Upper lobe of left lung (tissue), 6 donors: ENCODE results near the gene ENPP5. TPM values are rescaled to one million over a fixed set of nuclear protein-coding genes. Genes with fewer than 3 reads are reported as not detected.

Source experiments
- ATAC-seq, 2 donors: fragments of 200-7000 bp; cut with Tn5 transposase; one replicate each; pipeline ENCODE4 v1.9.1; 2022; ENCODE audit warnings: mild to moderate bottlenecking in 2 of 2, moderate library complexity in 2 of 2; ENCODE audit not compliant: low FRiP score in 2 of 2
- DNase-seq, 2 donors: peaks; one replicate each; pipeline ENCODE4 v3.0.0-alpha.2; 2019 to 2020
- H3K27ac ChIP-seq, 4 donors: fragments of 200-600 bp; sonication (generic); one replicate each; pipeline ENCODE4 v1.5.1; 2016 to 2019
- H3K27me3 ChIP-seq, 4 donors: fragments of 200-600 bp; sonication (generic); one replicate each; pipeline ENCODE4 v1.5.1; 2017 to 2019
- H3K36me3 ChIP-seq, 4 donors: fragments of 200-600 bp; sonication (generic); one replicate each; pipeline ENCODE4 v1.5.1; 2016 to 2019
- H3K4me1 ChIP-seq, 4 donors: fragments of 200-600 bp; sonication (generic); one replicate each; pipeline ENCODE4 v1.5.1; 2018 to 2019
- H3K4me3 ChIP-seq, 4 donors: fragments of 200-600 bp; sonication (generic); one replicate each; pipeline ENCODE4 v1.5.1; 2017 to 2019; ENCODE audit warnings: mild to moderate bottlenecking in 2 of 4, moderate library complexity in 1 of 4
- H3K9me3 ChIP-seq, 4 donors: fragments of 200-600 bp; sonication (generic); one replicate each; pipeline ENCODE4 v1.5.1; 2018 to 2019
- CTCF ChIP-seq, 6 experiments: fragments of 450-650 bp in 4 of 6; fragments of 200-600 bp in 2 of 6; sonication (generic) in 2 of 6; IDR thresholded peaks; one replicate each; pipeline ENCODE4 v1.5.1; 2016 to 2019; ENCODE audit warnings: antibody characterized with exemption in 6 of 6
- EP300 ChIP-seq, 4 donors: sonication (generic); formaldehyde crosslinking; IDR thresholded peaks; one replicate each; pipeline ENCODE4 v1.5.1; 2017; ENCODE audit warnings: antibody characterized with exemption in 4 of 4, control low read depth in 2 of 4
- POLR2A ChIP-seq, 4 donors: fragments of 450-650 bp; IDR thresholded peaks; one replicate each; pipeline ENCODE4 v1.5.1; 2016 to 2017; ENCODE audit warnings: antibody characterized with exemption in 4 of 4, mild to moderate bottlenecking in 2 of 4
- POLR2AphosphoS5 ChIP-seq, 2 donors: sonication (generic); formaldehyde crosslinking; IDR thresholded peaks; one replicate each; pipeline ENCODE4 v1.5.1; 2017; ENCODE audit warnings: antibody characterized with exemption in 2 of 2
- WGBS, 2 donors: methylation state at CpG; one replicate each; pipeline ENCODE4 v1.1.5; 2017 to 2018; 5-methylcytosine and 5-hydroxymethylcytosine counted together
- total RNA-seq, 6 donors: library from RNA; depleted of rRNA in 4 of 6; stranded (reverse); fragments of >200 nt in 4 of 6; gene quantifications; one replicate each; pipeline versions ENCODE4 v1.1.0 to v1.2.1, GENCODE V29; 2016 to 2021
- donor health status: DM: no; HTN: no; CAD: no; lungs with moderate emphysema.
- donor health status: DM: no; HTN: yes; CAD: no; lungs with severe emphysema.

The ENPP5 gene
- total RNA-seq, 6 donors from 2014 or later = 2.7 to 21.0 (median 7.8) TPM

DNA sequence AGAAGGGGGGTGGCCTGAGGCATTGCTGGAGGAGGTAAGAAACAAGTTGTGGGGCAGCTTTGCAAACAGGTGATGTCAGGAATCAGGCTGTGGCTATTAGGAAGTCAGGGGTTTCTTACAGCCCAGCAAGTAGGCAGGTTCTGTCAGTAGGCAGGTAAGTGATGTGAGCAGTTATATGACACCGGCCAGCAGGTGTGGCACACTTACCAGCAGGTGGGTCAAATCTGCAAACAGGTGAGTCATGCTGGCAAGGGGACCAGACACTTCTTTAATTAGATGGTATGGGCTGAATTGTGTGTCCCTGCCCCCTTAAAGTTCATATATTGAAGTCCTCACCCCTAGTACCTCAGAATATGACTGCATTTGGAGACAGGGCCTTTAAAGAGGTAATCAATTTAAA is 57.4 kb downstream of the ENPP5 start:
- H3K4me1 ChIP-seq = no peaks in the 10 kb centered on the region
- no peaks in the 10 kb centered on the region for H3K27me3 ChIP-seq
- no peak overlapping the region for H3K27ac ChIP-seq
- ATAC-seq = no peak
- TF ChIP-seq POLR2A (IDR thresholded peaks at IDR 0.05) (no peak), POLR2AphosphoS5 (IDR thresholded peaks at IDR 0.05) (no peak), CTCF (IDR thresholded peaks at IDR 0.05) (no peak), EP300 (IDR thresholded peaks at IDR 0.05) (no peak)
- H3K4me3 ChIP-seq = no peak overlapping the region
- WGBS, 2 donors = 73 to 80% methylated on average over 1 of the region's 1 CpG
- peak in 1 of 2 donors; percentile 49 for DNase-seq
- H3K36me3 ChIP-seq = no peaks in the 10 kb centered on the region
- H3K9me3 ChIP-seq = no peaks in the 10 kb centered on the region

Other genes starting within 250 kb of the ENPP5 start
- gene CLIC5, start 155.1 kb downstream of the ENPP5 start, total RNA-seq = 100 to 1,000 TPM; 110 to 197 (median 138) TPM
- gene ENPP4, start 41.0 kb downstream of the ENPP5 start, total RNA-seq = 10 to 100 TPM; 10.5 to 45.7 (median 24.3) TPM